BE2C (cell line): Measurements from ENCODE around the gene GSE1.

Source experiments
- DNase-seq: peaks from one replicate; pipeline ENCODE4 v3.0.0-alpha.2; 2020
- H3K27me3 ChIP-seq: fragments of 250-450 bp; sonication (Bioruptor Pico); 2 replicates; pipeline ENCODE4 v1.5.1; 2020; ENCODE audit warnings: mild to moderate bottlenecking
- H3K36me3 ChIP-seq: fragments of 250-450 bp; sonication (Bioruptor Pico); 2 replicates; pipeline ENCODE4 v1.5.1; 2020; ENCODE audit warnings: mild to moderate bottlenecking
- H3K4me1 ChIP-seq: fragments of 250-450 bp; sonication (Bioruptor Pico); 2 replicates; pipeline ENCODE4 v1.5.1; 2020
- H3K4me3 ChIP-seq: 2 replicates; pipeline ENCODE4 v1.5.1; 2011; ENCODE audit warnings: low read depth, low read length
- H3K9me3 ChIP-seq: fragments of 250-450 bp; sonication (Bioruptor Pico); 2 replicates; pipeline ENCODE4 v1.5.1; 2020
- TF ChIP-seq, protein P1 (sequence below): IDR thresholded peaks from 2 replicates; pipeline ENCODE4 v1.5.1; 2012; ENCODE audit warnings: mild to moderate bottlenecking, low read depth, low read length

The GSE1 gene

DNA sequence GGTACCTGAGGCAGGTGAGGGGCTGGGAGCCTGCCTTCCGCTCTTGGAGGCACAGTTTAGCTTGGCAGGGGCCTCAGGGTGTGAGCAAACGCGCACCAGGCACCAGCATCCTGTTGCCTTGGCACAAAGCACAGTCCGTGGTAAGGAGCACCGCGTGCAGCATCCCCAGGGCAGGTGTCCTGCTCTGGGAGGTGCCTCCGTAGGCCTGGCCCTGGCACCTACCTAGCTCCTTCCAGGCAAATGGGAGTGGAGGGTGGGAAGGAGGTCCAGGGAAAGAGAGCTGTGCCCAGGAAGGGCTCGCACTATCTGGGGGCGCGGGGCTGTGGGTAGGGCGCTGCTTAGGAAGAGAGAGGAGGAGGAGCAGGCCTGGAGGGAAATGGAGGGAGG is 3.1 kb upstream of the GSE1 start:
- Histone ChIP-seq H3K36me3 (no peaks in the 10 kb centered on the region), H3K4me1 (peaks cover 41% of the 10 kb centered on the region), H3K4me3 (no peak overlapping the region), H3K9me3 (no peaks in the 10 kb centered on the region), H3K27me3 (no peaks in the 10 kb centered on the region)
- TF ChIP-seq, protein P1, sequence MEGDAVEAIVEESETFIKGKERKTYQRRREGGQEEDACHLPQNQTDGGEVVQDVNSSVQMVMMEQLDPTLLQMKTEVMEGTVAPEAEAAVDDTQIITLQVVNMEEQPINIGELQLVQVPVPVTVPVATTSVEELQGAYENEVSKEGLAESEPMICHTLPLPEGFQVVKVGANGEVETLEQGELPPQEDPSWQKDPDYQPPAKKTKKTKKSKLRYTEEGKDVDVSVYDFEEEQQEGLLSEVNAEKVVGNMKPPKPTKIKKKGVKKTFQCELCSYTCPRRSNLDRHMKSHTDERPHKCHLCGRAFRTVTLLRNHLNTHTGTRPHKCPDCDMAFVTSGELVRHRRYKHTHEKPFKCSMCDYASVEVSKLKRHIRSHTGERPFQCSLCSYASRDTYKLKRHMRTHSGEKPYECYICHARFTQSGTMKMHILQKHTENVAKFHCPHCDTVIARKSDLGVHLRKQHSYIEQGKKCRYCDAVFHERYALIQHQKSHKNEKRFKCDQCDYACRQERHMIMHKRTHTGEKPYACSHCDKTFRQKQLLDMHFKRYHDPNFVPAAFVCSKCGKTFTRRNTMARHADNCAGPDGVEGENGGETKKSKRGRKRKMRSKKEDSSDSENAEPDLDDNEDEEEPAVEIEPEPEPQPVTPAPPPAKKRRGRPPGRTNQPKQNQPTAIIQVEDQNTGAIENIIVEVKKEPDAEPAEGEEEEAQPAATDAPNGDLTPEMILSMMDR, result no peak
- no peak for DNase-seq

DNA sequence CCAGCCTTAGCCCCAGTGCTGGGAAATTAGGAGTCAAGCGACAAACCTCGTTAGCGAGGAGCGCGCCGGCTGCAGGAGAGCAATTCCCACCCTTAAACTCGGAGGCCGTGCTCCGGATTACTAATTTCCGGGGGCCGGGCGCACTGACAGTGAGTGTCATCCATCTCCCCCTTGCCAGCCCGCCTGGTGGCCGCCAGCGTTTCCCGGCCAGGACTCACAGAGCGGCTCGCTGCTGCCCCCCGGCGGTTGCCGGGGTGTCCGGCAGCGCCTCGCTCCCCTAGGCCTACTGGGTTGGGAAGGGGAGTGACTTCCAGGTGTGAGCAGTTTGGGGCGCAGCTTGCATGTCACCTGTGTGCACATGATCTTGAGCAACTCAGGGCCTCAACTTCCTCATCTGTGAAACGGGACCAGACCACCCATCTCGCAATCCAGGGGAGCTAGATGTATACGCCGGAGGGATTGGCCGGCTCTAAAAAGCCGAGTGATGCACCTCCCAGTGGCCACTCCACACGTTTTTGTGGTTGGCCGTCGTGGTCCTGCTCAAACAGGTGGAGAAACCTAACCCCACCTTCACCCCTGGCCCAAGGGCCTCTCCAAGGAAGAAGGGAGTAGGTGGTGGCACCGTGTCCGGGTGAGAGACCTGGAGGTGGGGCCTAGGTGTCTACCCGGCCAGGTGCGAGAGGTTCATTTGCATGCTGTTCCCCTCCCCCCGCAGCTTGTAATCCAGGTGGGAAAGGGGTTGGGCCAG is 2.5 kb upstream of the GSE1 start:
- Histone ChIP-seq H3K36me3 (no peaks in the 10 kb centered on the region), H3K4me1 (peaks cover 35% of the 10 kb centered on the region), H3K4me3 (peak overlapping the region; percentile 74), H3K9me3 (no peaks in the 10 kb centered on the region), H3K27me3 (no peaks in the 10 kb centered on the region)
- TF ChIP-seq, protein P1, result peak; percentile 85
- peak; percentile 94 for DNase-seq

DNA sequence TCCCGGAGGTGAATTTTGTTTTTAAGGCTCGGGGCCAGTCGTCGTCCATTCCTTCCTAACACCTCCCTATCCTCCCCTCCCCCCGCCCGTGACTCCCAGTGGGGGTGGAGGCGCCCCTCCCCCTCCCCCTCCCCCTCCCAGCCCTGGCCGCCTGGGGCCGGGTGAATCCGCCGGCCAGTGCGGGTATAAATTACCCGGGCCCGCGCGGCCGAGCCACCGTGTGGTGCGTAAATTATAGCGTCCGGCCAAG is 2.0 kb upstream of the GSE1 start:
- TF ChIP-seq, protein P1, result no peak
- Histone ChIP-seq H3K4me3 (peak overlapping the region; percentile 74), H3K9me3 (no peaks in the 10 kb centered on the region), H3K4me1 (peaks cover 33% of the 10 kb centered on the region), H3K36me3 (no peaks in the 10 kb centered on the region; the same call in 1 of the 2 replicates), H3K27me3 (no peaks in the 10 kb centered on the region)
- DNase-seq, result peak; percentile 52

DNA sequence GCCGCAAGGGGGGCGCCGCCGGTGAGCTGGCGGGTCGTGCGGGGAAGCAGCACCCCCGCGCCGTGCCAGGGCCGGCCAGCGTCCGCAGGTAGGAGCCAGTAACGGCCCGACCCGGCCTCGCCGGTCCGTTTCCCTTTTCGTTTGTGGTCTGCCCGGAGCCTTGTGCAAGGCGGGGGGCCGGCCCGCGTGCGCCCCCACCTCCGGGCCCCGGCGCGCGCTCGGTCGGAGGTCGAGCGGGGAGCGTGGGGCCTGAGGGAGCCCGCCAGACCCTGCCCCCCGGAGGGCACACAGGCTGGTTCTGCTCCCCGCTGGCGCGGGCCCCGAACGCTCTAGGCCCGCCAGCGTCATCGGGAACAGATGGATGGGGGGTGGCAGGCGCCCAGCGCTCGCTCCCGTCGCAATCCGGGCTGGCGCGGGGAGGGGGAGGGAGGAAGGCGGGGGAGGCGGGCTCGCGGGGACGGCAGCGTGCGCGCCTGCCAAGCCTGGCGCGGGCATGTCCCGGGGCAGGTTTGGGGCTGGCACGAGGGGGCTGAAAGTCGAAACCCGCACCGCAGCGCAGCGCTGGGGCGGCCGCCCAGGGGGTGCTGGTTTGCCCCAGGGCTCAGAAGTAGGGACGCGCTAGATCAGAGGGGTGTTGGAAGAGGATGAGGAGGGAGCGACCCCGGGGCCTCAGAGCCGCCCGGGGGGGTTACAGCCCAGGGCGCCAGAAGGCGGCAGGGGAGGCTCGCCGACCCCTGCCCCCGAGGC is 1.5 kb upstream of the GSE1 start:
- Histone ChIP-seq H3K4me3 (peak overlapping the region; percentile 74), H3K4me1 (peaks cover 30% of the 10 kb centered on the region), H3K9me3 (no peaks in the 10 kb centered on the region), H3K27me3 (no peaks in the 10 kb centered on the region), H3K36me3 (no peaks in the 10 kb centered on the region; the same call in 1 of the 2 replicates)
- DNase-seq, result peak; percentile 87
- TF ChIP-seq, protein P1, result no peak

DNA sequence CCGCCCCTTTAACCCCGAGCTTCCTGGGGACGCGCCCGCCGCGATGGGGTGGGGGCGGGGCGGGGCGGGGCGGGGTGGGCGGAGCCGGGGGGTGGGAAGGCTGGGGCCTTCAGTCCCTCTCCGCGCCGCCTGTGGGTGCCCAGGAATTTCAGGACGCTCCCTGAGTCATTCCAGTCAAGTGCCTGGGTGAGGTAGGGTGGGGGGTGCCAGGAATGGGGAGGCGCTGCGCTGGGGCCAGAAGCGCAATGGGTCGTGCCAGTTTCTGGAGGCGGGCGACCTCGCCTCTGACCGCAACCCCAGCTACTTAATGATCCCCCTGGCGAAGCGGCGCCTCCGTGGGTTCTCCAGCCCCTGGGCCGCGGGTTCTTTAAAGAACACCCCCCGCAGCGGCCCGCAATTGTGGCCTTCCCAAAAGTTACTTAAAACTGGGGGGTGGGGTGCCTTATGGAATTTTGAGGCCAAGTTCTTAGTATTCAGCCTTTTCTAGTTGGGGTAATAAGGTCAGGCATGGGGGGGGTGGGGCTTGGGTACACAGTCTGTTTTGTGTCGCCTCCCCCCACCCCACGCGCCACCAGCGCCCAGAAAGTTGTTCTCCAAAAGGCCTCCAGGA is 826 bp upstream of the GSE1 start:
- peaks cover 33% of the 10 kb centered on the region for H3K4me1 ChIP-seq
- DNase-seq, result peak; percentile 71

More for the DNA sequence above, 826 bp upstream of the GSE1 start:
- H3K9me3 ChIP-seq, result no peaks in the 10 kb centered on the region
- TF ChIP-seq, protein P1, result no peak
- H3K4me3 ChIP-seq, result peak overlapping the region; percentile 74
- no peaks in the 10 kb centered on the region for H3K27me3 ChIP-seq
- H3K36me3 ChIP-seq, result peaks cover 5% of the 10 kb centered on the region
